ENCODE data around the gene PAX7. TPM values are rescaled to one million over a fixed set of nuclear protein-coding genes. Genes with fewer than 3 reads are reported as not detected.

The PAX7 gene
- polyA plus RNA-seq, 1 of the 3 experiments (the other 2 are of a cell fraction), result not detected

GRCh38 chr1:18668046-18668445 is 37.4 kb downstream of the PAX7 start:
- WGBS (ENCODE audit: low lambda C conversion rate), result 24% methylated on average over 2 of the region's 2 CpGs
- Histone ChIP-seq H3K36me3 (replicated peaks in 1 of 2; ENCODE audit: control insufficient read depth in 1 of 2, insufficient read depth in 2 of 2, low read length in 1 of 2) (no peaks in the 10 kb centered on the region), H4K20me1 (ENCODE audit: insufficient read depth) (no peaks in the 10 kb centered on the region), H3K79me2 (ENCODE audit: insufficient read depth) (no peaks in the 10 kb centered on the region), H3K4me2 (no peak overlapping the region), H3K4me1 (ENCODE audit: control insufficient read depth in 1 of 2, insufficient read depth in 2 of 2, low read depth in 1 of 2, low read length in 1 of 2) (peaks cover 0 to 13% of the 10 kb centered on the region in 2 experiments; a peak in 1 of 4 replicates), H3K27ac (ENCODE audit: low read depth in 2 of 2, low read length in 1 of 2) (no peak overlapping the region), H3K4me3 (ENCODE audit: low read depth in 2 of 2, low read length in 1 of 2) (no peak overlapping the region), H3K9ac (no peak overlapping the region), H3K9me2 (no peaks in the 10 kb centered on the region), H3K27me3 (ENCODE audit: insufficient read depth) (no peaks in the 10 kb centered on the region), H2AFZ (ENCODE audit: low read depth) (no peak overlapping the region), H3F3A (replicated peaks; ENCODE audit: insufficient read depth) (no peaks in the 10 kb centered on the region), H3K9me3 (no peaks in the 10 kb centered on the region)
- no peak for DNase-seq
- ChIA-PET CTCF (interaction anchor here (1.0 to 3.7 kb wide), 6 partner anchors 9 to 207 kb away, joined by 3 to 16 read pairs (median 3); no protein-coding TSS in a partner anchor), POLR2A (no interaction called here)
- TF ChIP-seq TCF12 (IDR thresholded peaks at IDR 0.05) (no peak), RCOR1 (IDR thresholded peaks at IDR 0.05; ENCODE audit: low read length) (no peak), GATA2 (CRISPR knock-in tag; IDR thresholded peaks at IDR 0.05) (no peak), MXI1 (IDR thresholded peaks at IDR 0.05; ENCODE audit: low read depth, low read length) (no peak), IRF3 (IDR thresholded peaks at IDR 0.05; ENCODE audit: low read depth, low read length) (no peak), POLR2AphosphoS5 (IDR thresholded peaks at IDR 0.05; ENCODE audit: low read depth, low read length) (no peak)

GRCh38 chr1:18668750-18669404 is 38.2 kb downstream of the PAX7 start:
- no peak overlapping the region for H2AFZ ChIP-seq (ENCODE audit: low read depth)
- no peaks in the 10 kb centered on the region for H3K9me2 ChIP-seq
- no peak overlapping the region for H3K9ac ChIP-seq
- DNase-seq, result no peak
- H3K4me1 ChIP-seq (ENCODE audit: control insufficient read depth in 1 of 2, insufficient read depth in 2 of 2, low read depth in 1 of 2, low read length in 1 of 2), result peaks cover 0 to 13% of the 10 kb centered on the region in 2 experiments; a peak in 1 of 4 replicates
- no peaks in the 10 kb centered on the region for H3K79me2 ChIP-seq (ENCODE audit: insufficient read depth)
- TF ChIP-seq MXI1 (IDR thresholded peaks at IDR 0.05; ENCODE audit: low read depth, low read length), result no peak
- TF ChIP-seq JUND (IDR thresholded peaks at IDR 0.05), result no peak
- no peak for TF ChIP-seq TAF1 (IDR thresholded peaks at IDR 0.05; ENCODE audit: borderline replicate concordance, low read depth, low read length)
- TF ChIP-seq USF1 (IDR thresholded peaks at IDR 0.05; ENCODE audit: borderline replicate concordance, low read depth), result no peak
- TF ChIP-seq GATA2 (CRISPR knock-in tag; IDR thresholded peaks at IDR 0.05), result no peak
- no peaks in the 10 kb centered on the region for H3K27me3 ChIP-seq (ENCODE audit: insufficient read depth)
- 25% methylated on average over 2 of the region's 4 CpGs for WGBS (ENCODE audit: low lambda C conversion rate)
- no peaks in the 10 kb centered on the region for H4K20me1 ChIP-seq (ENCODE audit: insufficient read depth)
- H3K4me2 ChIP-seq, result no peak overlapping the region
- H3K27ac ChIP-seq (ENCODE audit: low read depth in 2 of 2, low read length in 1 of 2), result no peak overlapping the region
- H3K4me3 ChIP-seq (ENCODE audit: low read depth in 2 of 2, low read length in 1 of 2), result no peak overlapping the region
- H3K9me3 ChIP-seq, result no peaks in the 10 kb centered on the region
- H3K36me3 ChIP-seq (replicated peaks in 1 of 2; ENCODE audit: control insufficient read depth in 1 of 2, insufficient read depth in 2 of 2, low read length in 1 of 2), result no peaks in the 10 kb centered on the region
- H3F3A ChIP-seq (replicated peaks; ENCODE audit: insufficient read depth), result no peaks in the 10 kb centered on the region
- ChIA-PET POLR2A (no interaction called here), CTCF (interaction anchor here (1.3 to 3.7 kb wide), 8 partner anchors 13 to 215 kb away, joined by 3 to 16 read pairs (median 4); no protein-coding TSS in a partner anchor)

Data from SK-N-SH (cell line).